ENCODE data around the gene SLC38A11. TPM values are rescaled to one million over a fixed set of nuclear protein-coding genes. Genes with fewer than 3 reads are reported as not detected.

Gene SLC38A11
- total RNA-seq, 4 donors from 2014 or later, result 0.20 to 2.8 (median 0.78) TPM; not detected in 1

DNA sequence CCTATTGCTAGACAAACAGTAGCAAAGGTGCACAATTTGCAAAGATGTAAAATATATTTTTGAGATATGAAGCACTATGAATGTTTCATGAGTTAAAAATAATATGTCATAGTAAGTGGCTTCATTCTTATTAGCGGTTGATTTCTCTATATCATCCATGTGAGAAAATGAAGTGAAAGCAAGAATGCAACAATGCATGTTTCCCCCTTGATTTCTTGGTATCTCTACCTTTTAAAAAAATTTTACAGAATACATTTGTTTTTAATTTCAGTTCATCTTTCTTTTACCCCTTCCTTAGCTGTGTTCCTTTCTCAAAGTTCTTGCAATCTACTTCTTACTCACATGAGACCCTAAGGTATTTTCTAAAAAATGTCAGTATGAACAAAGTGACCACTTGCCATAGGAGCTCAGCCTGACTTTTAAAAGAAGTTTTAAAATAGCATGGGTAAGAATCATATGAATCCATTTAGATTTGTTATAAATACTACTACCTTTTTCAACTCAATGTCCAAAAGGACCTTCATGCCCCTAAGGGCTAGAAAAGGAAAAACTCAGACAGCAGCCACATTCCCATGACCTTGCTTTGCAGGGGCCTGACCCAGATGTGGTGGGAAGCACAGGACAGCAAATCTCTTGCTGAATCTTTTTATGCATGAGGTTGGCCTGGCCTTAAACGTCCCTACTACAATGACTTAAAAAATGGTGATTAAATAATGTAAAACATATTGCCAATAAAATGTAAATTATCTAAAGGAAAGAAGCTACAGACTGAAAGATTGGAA lies 14.8 kb upstream of the SLC38A11 start:
- no peak overlapping the region for H3K4me3 ChIP-seq
- H3K36me3 ChIP-seq, result no peaks in the 10 kb centered on the region
- no peaks in the 10 kb centered on the region for H3K9me3 ChIP-seq
- H3K4me1 ChIP-seq, result no peaks in the 10 kb centered on the region
- no peak overlapping the region for H3K27ac ChIP-seq
- TF ChIP-seq POLR2A (IDR thresholded peaks at IDR 0.05), result no peak
- TF ChIP-seq, protein P1, sequence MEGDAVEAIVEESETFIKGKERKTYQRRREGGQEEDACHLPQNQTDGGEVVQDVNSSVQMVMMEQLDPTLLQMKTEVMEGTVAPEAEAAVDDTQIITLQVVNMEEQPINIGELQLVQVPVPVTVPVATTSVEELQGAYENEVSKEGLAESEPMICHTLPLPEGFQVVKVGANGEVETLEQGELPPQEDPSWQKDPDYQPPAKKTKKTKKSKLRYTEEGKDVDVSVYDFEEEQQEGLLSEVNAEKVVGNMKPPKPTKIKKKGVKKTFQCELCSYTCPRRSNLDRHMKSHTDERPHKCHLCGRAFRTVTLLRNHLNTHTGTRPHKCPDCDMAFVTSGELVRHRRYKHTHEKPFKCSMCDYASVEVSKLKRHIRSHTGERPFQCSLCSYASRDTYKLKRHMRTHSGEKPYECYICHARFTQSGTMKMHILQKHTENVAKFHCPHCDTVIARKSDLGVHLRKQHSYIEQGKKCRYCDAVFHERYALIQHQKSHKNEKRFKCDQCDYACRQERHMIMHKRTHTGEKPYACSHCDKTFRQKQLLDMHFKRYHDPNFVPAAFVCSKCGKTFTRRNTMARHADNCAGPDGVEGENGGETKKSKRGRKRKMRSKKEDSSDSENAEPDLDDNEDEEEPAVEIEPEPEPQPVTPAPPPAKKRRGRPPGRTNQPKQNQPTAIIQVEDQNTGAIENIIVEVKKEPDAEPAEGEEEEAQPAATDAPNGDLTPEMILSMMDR (IDR thresholded peaks at IDR 0.05 in 4 of 5, conservative IDR thresholded peaks at IDR 0.05 in 1 of 5), result no peak
- peak in 1 of 2 donors; percentile 33 for ATAC-seq
- no peak for DNase-seq
- in situ Hi-C loops (cut with MboI; ENCODE audit: low sequenced_read_pairs in 4 of 4), result no loop called here
- H3K27me3 ChIP-seq, result no peaks in the 10 kb centered on the region
- intact Hi-C loops (cut with DNase I; ENCODE audit: low total_unique reads), result no loop called here

DNA sequence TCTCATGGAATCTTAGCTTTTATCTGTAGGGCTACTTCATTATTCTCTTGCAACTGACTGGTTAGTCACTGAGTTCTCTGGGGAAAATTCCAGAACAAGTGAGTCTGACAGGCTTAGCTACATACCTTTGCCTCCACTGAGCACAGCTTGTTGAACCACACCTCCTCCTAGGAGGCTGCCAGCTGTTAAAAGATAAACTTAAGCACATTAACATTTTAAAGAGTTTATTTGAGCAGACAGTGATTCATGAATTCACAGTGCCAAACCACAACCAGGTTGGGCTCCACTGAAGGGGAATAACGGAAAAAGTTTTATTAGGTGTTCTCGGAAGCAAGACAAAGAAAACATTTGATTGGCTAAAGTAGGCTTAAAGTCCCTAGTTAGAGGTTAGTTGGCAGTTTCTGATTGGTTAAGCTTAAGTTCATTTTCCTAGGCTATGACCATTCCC lies 12.5 kb upstream of the SLC38A11 start:
- TF ChIP-seq, protein P1 (IDR thresholded peaks at IDR 0.05 in 4 of 5, conservative IDR thresholded peaks at IDR 0.05 in 1 of 5), result no peak
- no peak for TF ChIP-seq POLR2A (IDR thresholded peaks at IDR 0.05)
- no peaks in the 10 kb centered on the region for H3K36me3 ChIP-seq

DNA sequence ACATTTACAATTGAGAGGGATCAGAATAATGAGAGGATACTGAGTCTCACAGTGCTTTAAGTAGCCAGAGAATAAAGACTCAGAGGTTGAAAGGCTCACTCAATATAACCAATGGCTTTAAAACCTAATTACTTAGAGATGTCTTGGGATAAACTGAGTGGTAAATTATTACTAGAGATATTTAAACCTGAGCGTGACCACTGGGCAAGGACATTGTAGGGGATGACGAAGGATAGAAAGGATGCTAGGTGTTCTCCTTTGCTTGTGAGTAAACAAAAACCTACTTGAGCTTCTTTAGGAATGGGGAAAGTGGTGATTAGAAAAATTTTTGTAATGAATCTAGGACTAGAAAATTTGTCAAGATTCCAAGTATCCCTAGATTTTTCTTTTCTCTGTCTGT lies 12.0 kb upstream of the SLC38A11 start:
- H3K9me3 ChIP-seq, result no peaks in the 10 kb centered on the region
- H3K27ac ChIP-seq, result no peak overlapping the region
- intact Hi-C loops (cut with DNase I; ENCODE audit: low total_unique reads) (no loop called here), in situ Hi-C loops (cut with MboI; ENCODE audit: low sequenced_read_pairs in 4 of 4) (no loop called here)
- ATAC-seq (no peak), DNase-seq (no peak)
- no peak for TF ChIP-seq POLR2A (IDR thresholded peaks at IDR 0.05)
- TF ChIP-seq, protein P1 (IDR thresholded peaks at IDR 0.05 in 4 of 5, conservative IDR thresholded peaks at IDR 0.05 in 1 of 5), result no peak
- no peaks in the 10 kb centered on the region for H3K36me3 ChIP-seq
- H3K4me3 ChIP-seq, result no peak overlapping the region
- H3K4me1 ChIP-seq, result no peaks in the 10 kb centered on the region
- no peaks in the 10 kb centered on the region for H3K27me3 ChIP-seq

More for the DNA sequence above, 12.5 kb upstream of the SLC38A11 start:
- in situ Hi-C loops (cut with MboI; ENCODE audit: low sequenced_read_pairs in 4 of 4) (no loop called here), intact Hi-C loops (cut with DNase I; ENCODE audit: low total_unique reads) (no loop called here)
- no peak overlapping the region for H3K4me3 ChIP-seq
- H3K9me3 ChIP-seq, result no peaks in the 10 kb centered on the region
- DNase-seq, result no peak
- H3K27ac ChIP-seq, result no peak overlapping the region
- ATAC-seq, result no peak
- H3K27me3 ChIP-seq, result no peaks in the 10 kb centered on the region
- H3K4me1 ChIP-seq, result no peaks in the 10 kb centered on the region

DNA sequence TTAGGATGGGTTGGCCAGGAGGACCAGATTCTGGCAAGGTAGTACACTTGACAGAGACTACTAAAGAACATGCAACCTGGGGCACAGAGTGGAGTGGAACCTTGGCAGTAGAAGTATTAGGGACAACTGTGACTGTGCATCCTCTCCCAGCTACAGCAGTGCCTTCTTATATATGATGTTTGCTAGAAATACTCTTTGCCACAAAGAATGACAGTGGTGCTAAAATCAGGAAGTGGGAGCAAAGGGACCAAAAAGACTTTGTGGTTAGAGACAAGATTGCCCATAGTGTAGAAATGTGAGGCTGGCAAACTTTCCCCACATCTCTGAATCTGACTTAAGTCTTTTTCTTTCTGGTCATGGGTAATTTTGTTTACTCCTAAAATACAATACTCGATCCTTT lies 9.4 kb upstream of the SLC38A11 start:
- Histone ChIP-seq H3K36me3 (no peaks in the 10 kb centered on the region), H3K27ac (no peak overlapping the region), H3K4me3 (no peak overlapping the region), H3K9me3 (no peaks in the 10 kb centered on the region), H3K4me1 (no peaks in the 10 kb centered on the region), H3K27me3 (no peaks in the 10 kb centered on the region)
- TF ChIP-seq POLR2A (IDR thresholded peaks at IDR 0.05), result no peak
- TF ChIP-seq, protein P1 (IDR thresholded peaks at IDR 0.05 in 4 of 5, conservative IDR thresholded peaks at IDR 0.05 in 1 of 5), result no peak
- intact Hi-C loops (cut with DNase I; ENCODE audit: low total_unique reads) (no loop called here), in situ Hi-C loops (cut with MboI; ENCODE audit: low sequenced_read_pairs in 4 of 4) (no loop called here)
- DNase-seq (no peak), ATAC-seq (no peak)
